ENCODE data around the gene BACE1-AS. TPM values are rescaled to one million over a fixed set of nuclear protein-coding genes. Genes with fewer than 3 reads are reported as not detected.

The BACE1-AS gene
- total RNA-seq, 1 donor from 2014 or later: 6.8 TPM

- Histone ChIP-seq H3K36me3 (ENCODE audit: insufficient read depth, low read length) (peaks cover 20% of the 10 kb centered on the region), H3K79me2 (ENCODE audit: insufficient read depth, low read length) (no peaks in the 10 kb centered on the region), H3K27ac (ENCODE audit: low read depth, low read length) (no peak overlapping the region), H3K4me1 (ENCODE audit: insufficient read depth, low read length) (peaks cover 5% of the 10 kb centered on the region), H2AFZ (ENCODE audit: low read depth, low read length) (no peak overlapping the region), H3K4me2 (ENCODE audit: low read length) (no peak overlapping the region), H4K20me1 (ENCODE audit: insufficient read depth, low read length) (no peaks in the 10 kb centered on the region), H3K4me3 (ENCODE audit: insufficient read depth, low read depth, low read length) (no peak overlapping the region), H3K9ac (ENCODE audit: low read length) (no peak overlapping the region), H3K27me3 (ENCODE audit: insufficient read depth, low read length) (no peaks in the 10 kb centered on the region), H3K9me3 (ENCODE audit: insufficient read depth, low read depth, low read length) (no peaks in the 10 kb centered on the region)
- no peak overlapping the region for H3K27ac Mint-ChIP-seq (ENCODE audit: unreplicated experiment)
- H3K9me3 Mint-ChIP-seq (ENCODE audit: unreplicated experiment): no peaks in the 10 kb centered on the region
- DNase-seq (ENCODE audit: low read depth): no peak
- FAIRE-seq: no peak
- no peak overlapping the region for H3K4me3 Mint-ChIP-seq (ENCODE audit: unreplicated experiment)
- peaks cover 10% of the 10 kb centered on the region for H3K36me3 Mint-ChIP-seq (ENCODE audit: low read depth, unreplicated experiment)
- no peaks in the 10 kb centered on the region for H3K27me3 Mint-ChIP-seq (ENCODE audit: low read depth, unreplicated experiment)
- H3K4me1 Mint-ChIP-seq (ENCODE audit: low read depth, unreplicated experiment): peaks cover 3% of the 10 kb centered on the region
- no peak for TF ChIP-seq EZH2 (IDR thresholded peaks at IDR 0.05; ENCODE audit: insufficient read depth, low read length)
- no peak for TF ChIP-seq CTCF (IDR thresholded peaks at IDR 0.05; ENCODE audit: insufficient read depth, low read depth, low read length)
Measured at GRCh38 chr11:117251506-117251905, 39.6 kb upstream of the BACE1-AS start.

GRCh38 chr11:117255966-117256365 is 35.2 kb upstream of the BACE1-AS start:
- Histone ChIP-seq H3K4me3 (ENCODE audit: insufficient read depth, low read depth, low read length) (no peak overlapping the region), H3K9ac (ENCODE audit: low read length) (no peak overlapping the region), H3K4me2 (ENCODE audit: low read length) (no peak overlapping the region), H3K36me3 (ENCODE audit: insufficient read depth, low read length) (no peaks in the 10 kb centered on the region), H4K20me1 (ENCODE audit: insufficient read depth, low read length) (peaks cover 5% of the 10 kb centered on the region), H3K4me1 (ENCODE audit: insufficient read depth, low read length) (peaks cover 18% of the 10 kb centered on the region), H3K9me3 (ENCODE audit: insufficient read depth, low read depth, low read length) (no peaks in the 10 kb centered on the region), H2AFZ (ENCODE audit: low read depth, low read length) (no peak overlapping the region), H3K79me2 (ENCODE audit: insufficient read depth, low read length) (no peaks in the 10 kb centered on the region), H3K27ac (ENCODE audit: low read depth, low read length) (no peak overlapping the region), H3K27me3 (ENCODE audit: insufficient read depth, low read length) (no peaks in the 10 kb centered on the region)
- peaks cover 8% of the 10 kb centered on the region for H3K36me3 Mint-ChIP-seq (ENCODE audit: low read depth, unreplicated experiment)
- H3K27me3 Mint-ChIP-seq (ENCODE audit: low read depth, unreplicated experiment): no peaks in the 10 kb centered on the region
- H3K27ac Mint-ChIP-seq (ENCODE audit: unreplicated experiment): no peak overlapping the region
- no peak for FAIRE-seq
- DNase-seq (ENCODE audit: low read depth): no peak
- H3K9me3 Mint-ChIP-seq (ENCODE audit: unreplicated experiment): no peaks in the 10 kb centered on the region
- H3K4me1 Mint-ChIP-seq (ENCODE audit: low read depth, unreplicated experiment): peaks cover 5% of the 10 kb centered on the region
- H3K4me3 Mint-ChIP-seq (ENCODE audit: unreplicated experiment): no peak overlapping the region
- TF ChIP-seq CTCF (IDR thresholded peaks at IDR 0.05; ENCODE audit: insufficient read depth, low read depth, low read length) (no peak), EZH2 (IDR thresholded peaks at IDR 0.05; ENCODE audit: insufficient read depth, low read length) (no peak)

- DNase-seq (ENCODE audit: low read depth): peak; percentile 48
- TF ChIP-seq EZH2 (IDR thresholded peaks at IDR 0.05; ENCODE audit: insufficient read depth, low read length): no peak
- no peak overlapping the region for H3K27ac Mint-ChIP-seq (ENCODE audit: unreplicated experiment)
Measured at GRCh38 chr11:117256573-117256972, 34.6 kb upstream of the BACE1-AS start.

More at GRCh38 chr11:117256573-117256972, 34.6 kb upstream of the BACE1-AS start:
- Histone ChIP-seq H3K9ac (ENCODE audit: low read length) (no peak overlapping the region), H3K4me1 (ENCODE audit: insufficient read depth, low read length) (peaks cover 18% of the 10 kb centered on the region), H2AFZ (ENCODE audit: low read depth, low read length) (no peak overlapping the region), H3K4me2 (ENCODE audit: low read length) (no peak overlapping the region), H3K36me3 (ENCODE audit: insufficient read depth, low read length) (no peaks in the 10 kb centered on the region), H3K79me2 (ENCODE audit: insufficient read depth, low read length) (no peaks in the 10 kb centered on the region), H3K27ac (ENCODE audit: low read depth, low read length) (no peak overlapping the region), H3K27me3 (ENCODE audit: insufficient read depth, low read length) (no peaks in the 10 kb centered on the region), H4K20me1 (ENCODE audit: insufficient read depth, low read length) (peaks cover 5% of the 10 kb centered on the region), H3K4me3 (ENCODE audit: insufficient read depth, low read depth, low read length) (no peak overlapping the region), H3K9me3 (ENCODE audit: insufficient read depth, low read depth, low read length) (no peaks in the 10 kb centered on the region)
- H3K36me3 Mint-ChIP-seq (ENCODE audit: low read depth, unreplicated experiment): peaks cover 8% of the 10 kb centered on the region
- no peaks in the 10 kb centered on the region for H3K27me3 Mint-ChIP-seq (ENCODE audit: low read depth, unreplicated experiment)
- no peaks in the 10 kb centered on the region for H3K9me3 Mint-ChIP-seq (ENCODE audit: unreplicated experiment)
- peaks cover 5% of the 10 kb centered on the region for H3K4me1 Mint-ChIP-seq (ENCODE audit: low read depth, unreplicated experiment)
- peak overlapping the region; percentile 25 for H3K4me3 Mint-ChIP-seq (ENCODE audit: unreplicated experiment)
- peak; percentile 26 for FAIRE-seq

All from astrocyte (in vitro differentiated cells and primary cell).